H1 (cell line): ENCODE measurements around the gene VPS13C. TPM values are rescaled to one million over a fixed set of nuclear protein-coding genes. Genes with fewer than 3 reads are reported as not detected.

Experiments used
- CTCF ChIA-PET: fragments of 300-600 bp; sonication (Branson Sonifier 250); formaldehyde crosslinking; loops from one replicate; lab custom pipeline; 2021; ENCODE audit not compliant: partially characterized antibody; lab: Charles Lee
- POLR2A ChIA-PET: fragments of 300-600 bp; sonication (Branson Sonifier 250); formaldehyde crosslinking; loops from one replicate; lab custom pipeline; 2021; ENCODE audit warnings: inconsistent platforms; ENCODE audit not compliant: partially characterized antibody; lab: Charles Lee
- DNase-seq, 2 experiments: peaks; one replicate each; pipeline versions ENCODE4 v3.0.0 to v3.0.0-alpha.2; 2010 to 2022; ENCODE audit warnings: low spot score in 2 of 2, low read depth in 1 of 2, mixed read lengths in 1 of 2
- FAIRE-seq: peaks from 2 replicates; lab custom pipeline; 2011; peaks lifted over from hg19 to GRCh38; lab: Jason Lieb, UNC
- H2AFZ ChIP-seq: 2 replicates; pipeline ENCODE4 v1.8.1; 2012; ENCODE audit warnings: low read length, inconsistent platforms
- H2AK5ac ChIP-seq: 2 replicates; pipeline ENCODE4 v1.6.1; 2013; ENCODE audit warnings: low read depth, low read length
- H2BK120ac ChIP-seq: replicated peaks from 2 replicates; pipeline ENCODE3; 2013; ENCODE audit warnings: low read depth, low read length, inconsistent platforms
- H2BK12ac ChIP-seq: 2 replicates; pipeline ENCODE4 v1.6.1; 2013; ENCODE audit warnings: low read depth, low read length
- H2BK15ac ChIP-seq: 2 replicates; pipeline ENCODE4 v1.6.1; 2013; ENCODE audit warnings: low read length
- H2BK20ac ChIP-seq: 2 replicates; pipeline ENCODE4 v1.6.1; 2013; ENCODE audit warnings: low read length
- H2BK5ac ChIP-seq: 2 replicates; pipeline ENCODE4 v1.6.1; 2013; ENCODE audit warnings: low read depth, low read length
- H3K14ac ChIP-seq: 2 replicates; pipeline ENCODE4 v1.6.1; 2013; ENCODE audit warnings: inconsistent platforms; ENCODE audit not compliant: insufficient read length
- H3K18ac ChIP-seq: 2 replicates; pipeline ENCODE4 v1.6.1; 2013; ENCODE audit warnings: low read length; ENCODE audit errors: extremely low read depth
- H3K23ac ChIP-seq: 2 replicates; pipeline ENCODE4 v1.6.1; 2013; ENCODE audit warnings: inconsistent platforms; ENCODE audit not compliant: insufficient read length
- H3K23me2 ChIP-seq: 2 replicates; pipeline ENCODE4 v1.6.1; 2013; ENCODE audit warnings: low read depth, low read length
- H3K27ac ChIP-seq: 2 replicates; pipeline ENCODE4 v1.6.1; 2011; ENCODE audit warnings: low read depth, low read length, inconsistent platforms
- H3K27me3 ChIP-seq, 4 experiments: replicated peaks in 1 of 4; 1 replicate in 1 of 4; 2 replicates in 3 of 4; pipeline versions ENCODE4 v1.6.1 to v1.8.1; 2011 to 2013; ENCODE audit warnings: low read length in 3 of 4, mild to moderate bottlenecking in 3 of 4, inconsistent platforms in 2 of 4, mixed read lengths in 2 of 4, moderate library complexity in 1 of 4; ENCODE audit not compliant: control insufficient read depth in 3 of 4, insufficient read depth in 3 of 4; ENCODE audit errors: extremely low read depth in 1 of 4
- H3K36me3 ChIP-seq, 4 experiments: 2 replicates each; pipeline versions ENCODE4 v1.6.1 to v1.8.1; 2011 to 2013; ENCODE audit warnings: mild to moderate bottlenecking in 4 of 4, low read length in 3 of 4, moderate library complexity in 2 of 4, control low read depth in 1 of 4, inconsistent platforms in 1 of 4; ENCODE audit not compliant: insufficient read depth in 4 of 4, control insufficient read depth in 2 of 4
- H3K4ac ChIP-seq: replicated peaks from 2 replicates; pipeline ENCODE3; 2013; ENCODE audit warnings: low read length, low read depth, mixed read lengths, inconsistent platforms; ENCODE audit not compliant: insufficient read length
- H3K4me1 ChIP-seq, 4 experiments: replicated peaks in 1 of 4; 1 replicate in 1 of 4; 2 replicates in 3 of 4; pipeline versions ENCODE4 v1.6.1 to v1.8.1; 2011 to 2013; ENCODE audit warnings: low read length in 3 of 4, inconsistent platforms in 2 of 4, mixed read lengths in 1 of 4; ENCODE audit not compliant: insufficient read depth in 4 of 4, control insufficient read depth in 3 of 4
- H3K4me2 ChIP-seq, 2 experiments: 2 replicates each; pipeline versions ENCODE4 v1.6.1 to v1.8.1; 2011 to 2013; ENCODE audit warnings: low read depth in 2 of 2, low read length in 2 of 2, control low read depth in 1 of 2, inconsistent platforms in 1 of 2, mild to moderate bottlenecking in 1 of 2; ENCODE audit not compliant: insufficient read depth in 1 of 2
- H3K4me3 ChIP-seq, 4 experiments: fragments of 200-600, 300-600 bp in 1 of 4; sonication (generic), shearing (Covaris generic), sonication (Bioruptor Twin) in 1 of 4; 2 replicates each; pipeline versions ENCODE4 v1.5.1 to v1.8.1; 2011 to 2016; ENCODE audit warnings: low read length in 4 of 4, low read depth in 3 of 4, control low read depth in 2 of 4, inconsistent platforms in 2 of 4, mild to moderate bottlenecking in 2 of 4, mixed read lengths in 1 of 4, moderate library complexity in 1 of 4; ENCODE audit not compliant: insufficient read depth in 2 of 4; ENCODE audit errors: extremely low read depth in 1 of 4
- H3K56ac ChIP-seq: replicated peaks from 2 replicates; pipeline ENCODE3; 2013; ENCODE audit warnings: low read depth, mild to moderate bottlenecking, mixed read lengths, low read length, inconsistent platforms; ENCODE audit not compliant: insufficient read length
- H3K79me1 ChIP-seq: 2 replicates; pipeline ENCODE4 v1.6.1; 2013; ENCODE audit warnings: low read depth, low read length, control low read depth
- H3K79me2 ChIP-seq, 2 experiments: 2 replicates each; pipeline versions ENCODE4 v1.6.1 to v1.8.1; 2012 to 2013; ENCODE audit warnings: low read length in 2 of 2, mild to moderate bottlenecking in 2 of 2, inconsistent platforms in 1 of 2; ENCODE audit not compliant: insufficient read depth in 2 of 2, control insufficient read depth in 1 of 2
- H3K9ac ChIP-seq, 4 experiments: replicated peaks in 1 of 4; 1 replicate in 1 of 4; 2 replicates in 3 of 4; pipeline versions ENCODE4 v1.6.1 to v1.8.1; 2011 to 2013; ENCODE audit warnings: low read depth in 3 of 4, low read length in 3 of 4, control low read depth in 2 of 4, mild to moderate bottlenecking in 2 of 4, moderate library complexity in 2 of 4, inconsistent platforms in 1 of 4; ENCODE audit errors: extremely low read depth in 1 of 4
- H3K9me3 ChIP-seq, 2 experiments: 2 replicates each; pipeline versions ENCODE4 v1.6.1 to v1.8.1; 2012 to 2013; ENCODE audit warnings: mild to moderate bottlenecking in 2 of 2, moderate library complexity in 2 of 2, control low read depth in 1 of 2, inconsistent platforms in 1 of 2, low read depth in 1 of 2, low read length in 1 of 2, mixed read lengths in 1 of 2; ENCODE audit not compliant: insufficient read depth in 2 of 2
- H4K20me1 ChIP-seq, 2 experiments: replicated peaks in 1 of 2; 2 replicates each; pipeline versions ENCODE3 to v1.8.1; 2011 to 2013; ENCODE audit warnings: inconsistent platforms in 2 of 2, low read length in 2 of 2, mild to moderate bottlenecking in 1 of 2; ENCODE audit not compliant: insufficient read depth in 2 of 2, control insufficient read depth in 1 of 2
- H4K5ac ChIP-seq: 2 replicates; pipeline ENCODE4 v1.6.1; 2013; ENCODE audit warnings: low read length, low read depth, mixed read lengths, inconsistent platforms; ENCODE audit not compliant: insufficient read length
- H4K8ac ChIP-seq: 2 replicates; pipeline ENCODE4 v1.8.0; 2013; ENCODE audit warnings: mild to moderate bottlenecking, moderate library complexity, low read length, inconsistent platforms; ENCODE audit not compliant: insufficient read depth; ENCODE audit errors: extremely low read depth
- H4K91ac ChIP-seq: replicated peaks from 2 replicates; pipeline ENCODE3; 2013; ENCODE audit warnings: low read length, mixed read lengths, inconsistent platforms; ENCODE audit not compliant: insufficient read length
- ASH2L ChIP-seq: fragments of 200-600, 300-600 bp; sonication (generic); IDR thresholded peaks from one replicate; pipeline ENCODE4 v1.7.1; 2017; ENCODE audit warnings: low read length
- CHD2 ChIP-seq: IDR thresholded peaks from 2 replicates; pipeline ENCODE4 v1.6.1; 2012; ENCODE audit warnings: low read length, improper control_type of control experiment
- CREB1 ChIP-seq: IDR thresholded peaks from 2 replicates; pipeline ENCODE4 v1.6.1; 2012; ENCODE audit warnings: inconsistent platforms
- CTBP2 ChIP-seq: IDR thresholded peaks from 2 replicates; pipeline ENCODE4 v1.7.0; 2011; ENCODE audit warnings: borderline replicate concordance, mild to moderate bottlenecking, moderate library complexity, mixed read lengths, low read length; ENCODE audit not compliant: insufficient read depth, insufficient read length
- EP300 ChIP-seq, 2 experiments: IDR thresholded peaks; 1 replicate in 1 of 2; 2 replicates in 1 of 2; pipeline ENCODE4 v1.6.1; 2011 to 2012; ENCODE audit warnings: low read depth in 2 of 2, low read length in 2 of 2, mild to moderate bottlenecking in 2 of 2, borderline replicate concordance in 1 of 2, inconsistent platforms in 1 of 2, moderate library complexity in 1 of 2
- EZH2 ChIP-seq: fragments of 200-600 bp; sonication (generic); IDR thresholded peaks from 2 replicates; pipeline ENCODE4 v1.7.1; 2012; ENCODE audit warnings: low read depth, mild to moderate bottlenecking, moderate library complexity, low read length, inconsistent platforms; ENCODE audit not compliant: severe bottlenecking
- FOSL1 ChIP-seq: IDR thresholded peaks from 2 replicates; pipeline ENCODE4 v1.6.1; 2011; ENCODE audit warnings: mild to moderate bottlenecking, low read depth, low read length, moderate library complexity; ENCODE audit not compliant: insufficient read depth
- GABPA ChIP-seq: IDR thresholded peaks from 2 replicates; pipeline ENCODE4 v1.6.1; 2011; ENCODE audit warnings: mild to moderate bottlenecking, low read length, moderate library complexity, borderline replicate concordance; ENCODE audit not compliant: insufficient read depth
- MAFK ChIP-seq: IDR thresholded peaks from 2 replicates; pipeline ENCODE4 v1.6.1; 2012; ENCODE audit warnings: low read depth, mild to moderate bottlenecking, improper control_type of control experiment, low read length
- SAP30 ChIP-seq: fragments of 300-600 bp; sonication (generic); IDR thresholded peaks from 2 replicates; pipeline ENCODE4 v1.7.1; 2012; ENCODE audit warnings: low read length, moderate library complexity, mild to moderate bottlenecking, inconsistent platforms; ENCODE audit not compliant: insufficient read depth, insufficient replicate concordance
- WGBS, 2 experiments: shearing (Covaris generic) in 1 of 2; methylation state at CpG; one replicate each; pipeline versions ENCODE4 v1.1.6 to v1.1.7; 2013 to 2015; ENCODE audit warnings: low lambda C conversion rate in 2 of 2, mixed read lengths in 2 of 2, inconsistent platforms in 1 of 2, low coverage in 1 of 2, missing lambda C conversion rate in 1 of 2; ENCODE audit not compliant: insufficient replicate concordance in 2 of 2, insufficient coverage in 1 of 2, insufficient read length in 1 of 2; ENCODE audit errors: extremely low coverage in 1 of 2, missing lambda C conversion rate in 1 of 2; 5-methylcytosine and 5-hydroxymethylcytosine counted together
- polyA plus RNA-seq, 7 experiments: library from polyadenylated mRNA; depleted of rRNA in 3 of 7; stranded (reverse) in 5 of 7; unstranded in 2 of 7; fragments of >200 nt in 5 of 7; fragments of 200-250 nt in 2 of 7; gene quantifications; 1 replicate in 5 of 7; 2 replicates in 1 of 7; 4 replicates in 1 of 7; pipeline versions ENCODE4 v1.2.1 to v1.2.3, GENCODE V29; 2011 to 2013; ENCODE audit warnings: missing spikeins in 2 of 7, mixed read lengths in 2 of 7
- total RNA-seq: library from RNA; stranded (reverse); fragmentation: NEBNext Ultra II Directional; extraction: Animal tissue kit (Norgen Biotek cat#: 25700); gene quantifications from 2 replicates; pipeline ENCODE4 v1.2.1, GENCODE V29; 2021
- TF ChIP-seq, protein P1 (sequence below), 3 experiments: IDR thresholded peaks; 1 replicate in 2 of 3; 2 replicates in 1 of 3; pipeline versions ENCODE4 v1.5.1 to v1.6.1; 2011; ENCODE audit warnings: low read length in 3 of 3, mild to moderate bottlenecking in 3 of 3, inconsistent platforms in 2 of 3, low read depth in 1 of 3, moderate library complexity in 1 of 3; ENCODE audit not compliant: insufficient read depth in 1 of 3; ENCODE audit errors: control extremely low read depth in 1 of 3

The VPS13C gene
- total and polyA plus RNA-seq, 2 of the 8 experiments (the other 6 are each of a cell fraction or from before 2014, with no cell fraction given), result 4.8 to 18.8 TPM

DNA sequence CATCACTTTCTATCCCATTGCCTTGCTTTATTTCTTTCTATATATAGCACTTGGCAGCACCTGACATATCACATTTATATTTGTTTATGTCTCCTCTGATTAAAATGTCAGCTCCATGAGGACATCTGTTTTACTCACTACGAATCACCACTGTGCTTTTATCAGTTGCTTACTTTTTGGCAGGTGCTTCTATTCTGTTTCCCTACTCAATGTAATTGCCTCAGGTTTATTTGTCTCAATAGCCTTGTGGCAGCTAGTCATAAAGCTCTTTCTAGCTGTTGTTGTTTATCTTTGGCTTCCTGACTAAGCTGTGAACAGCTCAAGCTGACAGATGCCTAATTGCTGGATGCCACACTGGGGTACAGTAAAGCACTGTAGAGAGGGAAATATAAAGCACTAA, 85.5 kb downstream of the VPS13C start:
- Histone ChIP-seq H4K5ac (no peak overlapping the region), H2BK5ac (no peak overlapping the region), H3K27me3 (no peaks in the 10 kb centered on the region), H2BK15ac (no peak overlapping the region), H3K56ac (no peak overlapping the region), H3K79me2 (no peaks in the 10 kb centered on the region), H3K18ac (no peak overlapping the region), H4K20me1 (peaks cover 2 to 3% of the 10 kb centered on the region in 2 experiments), H3K4me1 (no peaks in the 10 kb centered on the region), H2BK20ac (no peak overlapping the region), H2BK120ac (no peak overlapping the region), H3K4me3 (no peak overlapping the region), H2AK5ac (no peak overlapping the region), H3K23me2 (no peaks in the 10 kb centered on the region), H3K14ac (no peak overlapping the region), H3K27ac (no peak overlapping the region), H3K4me2 (no peak overlapping the region), H3K79me1 (no peaks in the 10 kb centered on the region), H4K8ac (no peak overlapping the region), H3K23ac (no peak overlapping the region), H4K91ac (no peak overlapping the region), H2AFZ (no peak overlapping the region), H3K9ac (no peak overlapping the region), H3K4ac (no peak overlapping the region), H3K9me3 (no peaks in the 10 kb centered on the region), H3K36me3 (peaks cover 0 to 6% (median 1%) of the 10 kb centered on the region in 4 experiments; a peak in 2 of 8 replicates), H2BK12ac (no peak overlapping the region)
- POLR2A ChIA-PET, result no interaction called here
- DNase-seq, result no peak
- 94% methylated on average over 1 of the region's 1 CpG; no CpG with 5 or more reads in 1 of the 2 experiments for WGBS, 2 experiments
- no peak for FAIRE-seq
- CTCF ChIA-PET, result interaction anchor here (0.6 to 1.3 kb wide), 2 partner anchors 33 to 41 kb away, joined by 3 read pairs; no protein-coding TSS in a partner anchor
- TF ChIP-seq EP300 (IDR thresholded peaks at IDR 0.05; ENCODE audit: borderline replicate concordance in 1 of 2, low read depth in 2 of 2, low read length in 2 of 2) (no peak), SAP30 (no peak), CTBP2 (no peak), MAFK (no peak), CREB1 (no peak), EZH2 (no peak), FOSL1 (no peak), CHD2 (no peak), GABPA (no peak), ASH2L (no peak)
- TF ChIP-seq, protein P1, sequence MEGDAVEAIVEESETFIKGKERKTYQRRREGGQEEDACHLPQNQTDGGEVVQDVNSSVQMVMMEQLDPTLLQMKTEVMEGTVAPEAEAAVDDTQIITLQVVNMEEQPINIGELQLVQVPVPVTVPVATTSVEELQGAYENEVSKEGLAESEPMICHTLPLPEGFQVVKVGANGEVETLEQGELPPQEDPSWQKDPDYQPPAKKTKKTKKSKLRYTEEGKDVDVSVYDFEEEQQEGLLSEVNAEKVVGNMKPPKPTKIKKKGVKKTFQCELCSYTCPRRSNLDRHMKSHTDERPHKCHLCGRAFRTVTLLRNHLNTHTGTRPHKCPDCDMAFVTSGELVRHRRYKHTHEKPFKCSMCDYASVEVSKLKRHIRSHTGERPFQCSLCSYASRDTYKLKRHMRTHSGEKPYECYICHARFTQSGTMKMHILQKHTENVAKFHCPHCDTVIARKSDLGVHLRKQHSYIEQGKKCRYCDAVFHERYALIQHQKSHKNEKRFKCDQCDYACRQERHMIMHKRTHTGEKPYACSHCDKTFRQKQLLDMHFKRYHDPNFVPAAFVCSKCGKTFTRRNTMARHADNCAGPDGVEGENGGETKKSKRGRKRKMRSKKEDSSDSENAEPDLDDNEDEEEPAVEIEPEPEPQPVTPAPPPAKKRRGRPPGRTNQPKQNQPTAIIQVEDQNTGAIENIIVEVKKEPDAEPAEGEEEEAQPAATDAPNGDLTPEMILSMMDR (IDR thresholded peaks at IDR 0.05; ENCODE audit: control extremely low read depth in 1 of 3, insufficient read depth in 1 of 3, low read depth in 1 of 3, low read length in 3 of 3), result no peak
